HG02938 (cell line): ENCODE results near the gene MRGPRD.

Source experiments
- ATAC-seq: cut with Tn5 transposase; IDR thresholded peaks from one replicate; pipeline ENCODE4 v1.9.1; 2021; ENCODE audit warnings: mild to moderate bottlenecking, moderate library complexity; ENCODE audit not compliant: unreplicated experiment

The MRGPRD gene

DNA sequence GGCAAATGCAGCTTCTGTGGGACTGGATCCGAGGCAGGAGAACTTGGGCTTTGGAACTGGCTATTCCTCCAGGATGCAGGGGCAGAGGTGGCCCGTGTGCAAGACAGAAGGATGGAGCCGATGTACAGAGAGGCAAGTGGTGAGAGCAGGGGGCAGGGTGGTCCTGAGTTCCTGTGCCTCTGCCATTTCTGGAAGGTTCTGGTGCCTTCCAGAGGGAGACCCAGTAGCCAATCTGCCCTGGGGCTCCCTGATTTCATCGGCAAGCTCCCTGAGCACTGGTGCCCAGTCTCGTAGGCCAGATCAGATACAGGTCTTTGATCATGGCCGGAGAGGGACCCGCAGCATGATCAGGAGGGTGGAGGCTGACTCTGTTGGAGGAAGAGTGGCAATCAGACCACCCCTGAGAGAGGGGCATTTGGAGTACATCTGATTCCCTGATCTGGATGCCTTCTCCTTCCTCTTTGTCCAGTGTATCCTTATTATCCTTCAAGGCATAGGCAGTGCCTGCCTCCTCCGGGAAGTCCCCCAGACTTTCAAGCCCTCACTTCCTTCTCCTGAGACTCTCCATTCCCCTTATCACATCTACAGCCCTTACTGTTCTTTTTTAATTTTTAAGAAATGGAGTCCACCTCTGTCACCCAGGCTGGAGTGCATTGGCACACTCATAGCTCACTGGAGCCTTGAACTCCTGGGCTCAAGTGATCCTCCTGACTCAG, 9.7 kb downstream of the MRGPRD start:
- ATAC-seq: no peak

- ATAC-seq: no peak
Observed at GRCh38 chr11:68969386-68969785, 11.4 kb downstream of the MRGPRD start.

- no peak for ATAC-seq
Observed at GRCh38 chr11:68968306-68969250, 12.2 kb downstream of the MRGPRD start.

GRCh38 chr11:68966894-68967780, 13.6 kb downstream of the MRGPRD start:
- ATAC-seq: no peak

GRCh38 chr11:68965901-68966853, 14.6 kb downstream of the MRGPRD start:
- ATAC-seq: no peak

GRCh38 chr11:68963779-68964178, 17.0 kb downstream of the MRGPRD start:
- no peak for ATAC-seq

DNA sequence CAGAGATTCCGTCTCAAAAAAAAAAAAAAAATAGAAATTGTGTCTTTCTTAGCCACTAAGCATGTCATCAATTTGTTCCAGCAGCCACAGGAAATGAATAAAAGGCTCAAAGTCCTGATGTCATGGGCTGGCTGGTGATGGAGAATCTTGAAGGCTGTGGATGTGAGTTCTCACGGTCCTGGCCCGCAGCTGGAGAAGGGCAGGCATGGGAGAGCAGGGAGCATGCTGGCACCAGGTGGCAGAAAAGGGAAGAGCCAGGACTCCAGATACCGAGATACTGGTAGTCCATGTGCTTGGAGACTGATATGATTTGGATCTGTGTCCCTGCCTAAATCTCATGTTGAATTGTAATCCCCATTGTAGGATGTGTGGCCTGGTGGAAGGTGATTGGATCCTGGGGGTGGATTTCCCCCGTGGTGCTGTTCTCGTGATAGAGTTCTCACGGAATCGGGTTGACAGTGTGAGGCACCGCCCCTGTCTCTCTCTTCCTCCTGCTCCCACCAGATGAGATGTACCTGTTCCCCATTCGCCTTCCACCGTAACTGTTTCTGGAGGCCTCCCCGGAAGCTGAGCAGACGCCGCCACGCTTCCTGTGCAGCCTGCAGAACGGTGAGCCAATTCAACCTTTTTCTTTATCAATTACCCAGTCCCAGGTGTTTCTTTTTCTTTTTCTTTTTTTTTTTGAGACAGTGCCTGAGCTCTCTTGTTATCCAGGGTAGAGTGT, 18.1 kb downstream of the MRGPRD start:
- no peak for ATAC-seq

GRCh38 chr11:68961245-68961644, 19.5 kb downstream of the MRGPRD start:
- ATAC-seq: no peak

DNA sequence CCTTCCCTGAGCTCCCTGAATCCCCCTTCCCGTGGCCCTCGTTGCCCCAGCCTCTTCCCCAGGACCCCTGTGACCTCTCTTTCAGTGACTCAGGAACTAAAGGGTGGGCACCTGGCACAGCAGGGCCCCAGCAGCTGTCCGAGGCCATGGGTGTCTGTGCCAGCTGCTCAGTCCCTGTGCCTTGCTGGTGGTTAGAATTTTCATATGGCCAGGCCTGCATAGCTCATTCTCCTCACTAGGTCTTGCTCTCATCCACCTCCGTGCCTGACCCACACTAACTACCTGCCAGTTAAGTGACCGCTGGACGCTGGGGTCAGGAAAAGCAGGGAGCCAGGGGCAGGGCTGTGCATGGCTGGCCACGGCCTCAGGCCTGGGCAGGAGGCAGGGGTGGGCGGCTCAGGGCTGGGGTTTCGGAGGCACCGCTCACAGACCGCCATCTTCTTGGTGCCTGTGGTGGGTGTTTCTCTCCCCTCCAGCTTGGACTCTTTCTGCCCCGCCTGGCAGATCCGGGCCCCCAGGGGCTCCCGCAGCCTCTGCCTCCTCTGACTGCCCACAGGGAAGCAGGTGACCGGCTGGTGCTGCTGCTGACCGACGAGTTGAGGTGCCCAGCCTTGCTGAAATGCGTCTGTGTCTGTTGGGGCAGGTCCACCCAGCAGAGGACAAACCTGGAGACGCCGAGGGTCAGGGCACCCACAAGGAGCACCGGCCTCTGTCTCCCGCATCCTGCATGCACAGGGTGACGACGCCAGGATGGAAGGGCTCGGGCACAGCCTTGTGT, 20.3 kb downstream of the MRGPRD start:
- ATAC-seq: no peak

GRCh38 chr11:68959465-68960293, 21.1 kb downstream of the MRGPRD start:
- ATAC-seq: no peak

GRCh38 chr11:68958211-68958610, 22.6 kb downstream of the MRGPRD start:
- ATAC-seq: no peak

- no peak for ATAC-seq
Observed at GRCh38 chr11:68956547-68957254, 24.1 kb downstream of the MRGPRD start.

DNA sequence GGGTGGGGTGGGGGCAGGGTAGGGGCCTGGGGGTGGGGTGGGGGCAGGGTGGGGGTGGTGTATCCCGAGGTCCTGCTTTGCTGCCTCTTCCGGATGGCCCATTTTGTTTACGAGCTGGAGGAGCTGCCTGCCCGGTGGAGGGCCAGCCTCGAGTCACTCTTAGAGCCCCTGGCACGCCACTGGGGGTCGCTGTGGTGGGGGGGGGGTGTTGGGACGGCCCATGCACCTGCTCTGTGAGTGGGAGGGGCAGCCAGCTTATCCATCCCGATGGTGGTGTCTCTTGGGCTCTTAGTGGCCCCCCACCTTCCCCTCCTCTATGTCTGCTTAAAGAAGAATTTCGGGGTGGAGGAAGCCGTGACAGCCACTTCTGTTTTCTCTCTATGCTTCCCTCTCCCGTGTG, 24.6 kb downstream of the MRGPRD start:
- no peak for ATAC-seq

DNA sequence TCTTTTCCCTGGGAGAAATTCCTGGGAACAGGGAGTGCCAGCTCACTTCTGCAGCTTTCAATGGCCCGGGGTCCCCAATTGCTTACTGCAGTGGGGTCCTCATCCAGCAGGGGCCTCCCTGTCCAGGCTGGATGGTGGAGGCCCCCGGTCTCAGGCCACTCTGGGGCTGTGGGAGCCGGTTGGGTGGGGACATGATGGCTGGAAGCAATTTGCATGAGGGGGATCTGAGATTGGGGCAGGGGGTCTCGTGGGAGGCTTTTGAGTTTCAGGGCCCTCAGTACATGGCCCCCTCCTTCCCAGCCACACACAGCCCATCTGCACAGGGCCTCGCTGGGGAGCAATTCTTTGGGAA, 25.2 kb downstream of the MRGPRD start:
- ATAC-seq: no peak

- ATAC-seq: no peak
Observed at GRCh38 chr11:68954836-68955606, 25.8 kb downstream of the MRGPRD start.

DNA sequence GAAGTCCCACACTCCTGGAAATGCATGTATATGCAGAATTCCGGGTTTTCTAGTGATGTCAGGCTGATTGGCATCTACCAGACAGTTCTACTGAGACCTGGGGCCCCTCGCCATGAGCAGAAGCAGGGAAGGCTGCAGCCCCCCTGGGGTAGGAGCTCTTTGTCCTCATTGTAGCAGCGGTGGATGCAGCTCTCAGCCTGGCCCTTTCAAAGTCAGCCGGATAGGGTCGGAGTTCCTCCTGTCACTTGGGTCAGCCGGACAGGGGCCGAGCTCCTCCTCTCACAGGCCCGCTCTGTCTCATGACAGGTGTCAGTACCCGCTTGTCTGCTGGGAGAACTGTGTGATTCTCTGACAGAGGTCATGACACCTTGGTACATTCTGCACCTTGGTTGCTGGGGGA, 30.0 kb downstream of the MRGPRD start:
- no peak for ATAC-seq
